Measurements from ENCODE around the gene CRACR2B. TPM values are rescaled to one million over a fixed set of nuclear protein-coding genes. Genes with fewer than 3 reads are reported as not detected.
A peak's percentile ranks its signal among the peaks of the same experiment; 100 is the strongest.

Gene CRACR2B
- total RNA-seq, 3 donors from 2014 or later (not counting 1 experiment from before 2014, with no cell fraction given), result 3.4 to 10.1 (median 3.8) TPM

GRCh38 chr11:782264-783174 lies 45.2 kb upstream of the CRACR2B start:
- no peak overlapping the region for H3K4me3 ChIP-seq (ENCODE audit: low read length)
- no peaks in the 10 kb centered on the region for H3K9me3 Mint-ChIP-seq
- no peak for TF ChIP-seq CTCF (IDR thresholded peaks at IDR 0.05)
- H3K4me1 ChIP-seq (ENCODE audit: control insufficient read depth, insufficient read depth, low read length), result peaks cover 16% of the 10 kb centered on the region
- peaks cover 3% of the 10 kb centered on the region for H3K36me3 ChIP-seq (ENCODE audit: control insufficient read depth, insufficient read depth, low read length)
- H3K9me3 ChIP-seq (ENCODE audit: control insufficient read depth, insufficient read depth, low read length), result no peaks in the 10 kb centered on the region
- H3K27me3 ChIP-seq (ENCODE audit: control insufficient read depth, insufficient read depth, low read length), result no peaks in the 10 kb centered on the region
- H3K4me3 Mint-ChIP-seq, result no peak overlapping the region
- intact Hi-C loops (cut with micrococcal nuclease), result no loop called here
- peaks cover 0 to 6% of the 10 kb centered on the region in 2 donors for H3K4me1 Mint-ChIP-seq
- DNase-seq (no peak), ATAC-seq (no peak)
- no peak overlapping the region for H3K27ac Mint-ChIP-seq
- H3K27ac ChIP-seq (ENCODE audit: low read length), result no peak overlapping the region
- 92% methylated on average over 32 of the region's 36 CpGs for WGBS (ENCODE audit: insufficient coverage)
- no peaks in the 10 kb centered on the region for H3K36me3 Mint-ChIP-seq
- H3K27me3 Mint-ChIP-seq (ENCODE audit: low read depth in 2 of 2), result no peaks in the 10 kb centered on the region

- DNase-seq (peak in 1 of 2 donors; percentile 47), ATAC-seq (peak in 1 of 3 donors; percentile 47)
- Mint-ChIP-seq H3K4me1 (peaks cover 0 to 6% of the 10 kb centered on the region in 2 donors), H3K27ac (no peak overlapping the region), H3K4me3 (no peak overlapping the region), H3K36me3 (no peaks in the 10 kb centered on the region), H3K27me3 (ENCODE audit: low read depth in 2 of 2) (no peaks in the 10 kb centered on the region), H3K9me3 (no peaks in the 10 kb centered on the region)
- peaks cover 18% of the 10 kb centered on the region for H3K4me1 ChIP-seq (ENCODE audit: control insufficient read depth, insufficient read depth, low read length)
- no peaks in the 10 kb centered on the region for H3K9me3 ChIP-seq (ENCODE audit: control insufficient read depth, insufficient read depth, low read length)
- intact Hi-C loops (cut with micrococcal nuclease), result no loop called here
- 68% methylated on average over 24 of the region's 24 CpGs for WGBS (ENCODE audit: insufficient coverage)
- TF ChIP-seq CTCF (IDR thresholded peaks at IDR 0.05), result no peak
- H3K4me3 ChIP-seq (ENCODE audit: low read length), result no peak overlapping the region
- H3K27ac ChIP-seq (ENCODE audit: low read length), result no peak overlapping the region
- peaks cover 3% of the 10 kb centered on the region for H3K36me3 ChIP-seq (ENCODE audit: control insufficient read depth, insufficient read depth, low read length)
- H3K27me3 ChIP-seq (ENCODE audit: control insufficient read depth, insufficient read depth, low read length), result no peaks in the 10 kb centered on the region
Observed at GRCh38 chr11:783581-784015, 44.1 kb upstream of the CRACR2B start.

GRCh38 chr11:786235-787083 lies 41.3 kb upstream of the CRACR2B start:
- TF ChIP-seq CTCF (IDR thresholded peaks at IDR 0.05), result no peak
- Histone ChIP-seq H3K9me3 (ENCODE audit: control insufficient read depth, insufficient read depth, low read length) (no peaks in the 10 kb centered on the region), H3K27me3 (ENCODE audit: control insufficient read depth, insufficient read depth, low read length) (peaks cover 8% of the 10 kb centered on the region), H3K4me3 (ENCODE audit: low read length) (no peak overlapping the region), H3K27ac (ENCODE audit: low read length) (no peak overlapping the region), H3K36me3 (ENCODE audit: control insufficient read depth, insufficient read depth, low read length) (peaks cover 4% of the 10 kb centered on the region), H3K4me1 (ENCODE audit: control insufficient read depth, insufficient read depth, low read length) (peaks cover 17% of the 10 kb centered on the region)
- DNase-seq (no peak), ATAC-seq (no peak)
- Mint-ChIP-seq H3K27me3 (ENCODE audit: low read depth in 2 of 2) (no peaks in the 10 kb centered on the region), H3K4me1 (peaks cover 0 to 6% of the 10 kb centered on the region in 2 donors), H3K27ac (no peak overlapping the region), H3K4me3 (no peak overlapping the region), H3K36me3 (no peaks in the 10 kb centered on the region), H3K9me3 (no peaks in the 10 kb centered on the region)
- WGBS (ENCODE audit: insufficient coverage), result 88% methylated on average over 24 of the region's 24 CpGs
- intact Hi-C loops (cut with micrococcal nuclease), result no loop called here
